Measurements from ENCODE around the gene SACM1L.

DNA sequence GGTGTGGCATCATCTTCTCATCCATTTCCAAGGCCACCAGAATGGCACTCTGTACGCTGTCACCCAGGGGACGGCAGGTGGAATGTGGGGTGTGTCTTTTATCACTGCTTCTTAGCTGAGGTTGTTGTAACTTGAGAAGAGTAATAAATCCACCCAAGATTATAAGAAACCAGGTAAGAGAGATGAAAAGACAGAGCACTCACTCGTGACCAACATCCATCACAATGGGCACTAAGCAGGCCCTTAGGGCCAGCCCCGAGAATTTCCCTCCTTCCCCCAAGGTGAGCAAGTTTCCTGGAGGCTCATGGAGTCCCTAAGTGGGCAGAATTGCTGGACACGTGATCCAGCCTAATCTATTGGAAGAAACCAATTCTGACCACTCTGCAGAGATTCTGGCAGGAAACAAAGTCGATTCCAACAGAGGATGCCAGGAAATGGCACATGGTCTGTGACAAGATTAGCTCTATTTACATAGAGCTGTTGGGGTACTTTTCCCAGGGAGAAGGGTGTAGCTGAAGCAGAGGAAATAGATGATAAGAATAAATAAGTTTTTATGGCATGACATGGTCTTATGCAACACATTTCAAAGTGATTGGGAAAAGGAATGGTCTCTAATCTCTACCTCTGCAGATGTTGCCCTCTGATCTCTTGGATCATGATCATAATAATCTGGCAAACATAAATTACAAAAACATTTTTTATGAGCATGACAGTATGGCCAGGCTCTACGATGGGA, 84.7 kb downstream of the SACM1L start:
- TF ChIP-seq CTCF (IDR thresholded peaks at IDR 0.05; ENCODE audit: low read depth, low read length, poor library complexity, severe bottlenecking), result no peak
- TF ChIP-seq EZH2phosphoT487 (IDR thresholded peaks at IDR 0.05; ENCODE audit: borderline replicate concordance, low read length), result no peak

Data from DOHH2 (cell line).